ENCODE results near the gene MATN4. TPM values are rescaled to one million over a fixed set of nuclear protein-coding genes. Genes with fewer than 3 reads are reported as not detected.

Gene MATN4
- total and polyA plus RNA-seq, 2 donors (not counting 1 experiment from before 2014, with no cell fraction given), result not detected

GRCh38 chr20:45329497-45330319 is 21.6 kb upstream of the MATN4 start:
- no peak overlapping the region for H3K4me3 ChIP-seq (ENCODE audit: control extremely low read depth in 1 of 5, extremely low read depth in 1 of 5, insufficient read depth in 1 of 5, low read depth in 2 of 5, low read length in 4 of 5)
- ChIA-PET POLR2A (no interaction called here), CTCF (interaction anchor here (1.4 kb wide), 1 partner anchor 37 kb away, joined by 3 read pairs; no protein-coding TSS in a partner anchor)
- H3K27me3 ChIP-seq (replicated peaks in 1 of 4; ENCODE audit: control extremely low read depth in 1 of 4, control insufficient read depth in 3 of 4, insufficient read depth in 4 of 4, low read length in 3 of 4), result peaks cover 0 to 2% (median 0%) of the 10 kb centered on the region in 4 experiments
- 91% methylated on average over 3 of the region's 7 CpGs for WGBS (ENCODE audit: insufficient coverage)
- peaks cover 4 to 6% of the 10 kb centered on the region in 2 donors for H3K4me1 ChIP-seq (ENCODE audit: control insufficient read depth in 2 of 2, insufficient read depth in 2 of 2, low read length in 2 of 2)
- H3K36me3 ChIP-seq (replicated peaks in 1 of 2; ENCODE audit: control extremely low read depth in 1 of 2, control insufficient read depth in 1 of 2, extremely low read depth in 1 of 2, insufficient read depth in 2 of 2, low read length in 1 of 2), result no peaks in the 10 kb centered on the region
- no peak overlapping the region for H3K4me3 Mint-ChIP-seq
- ATAC-seq (ENCODE audit: low read depth) (no peak), DNase-seq (no peak)
- no peak overlapping the region for H3K27ac ChIP-seq (ENCODE audit: low read length in 2 of 2)
- intact Hi-C loops (cut with micrococcal nuclease), result no loop called here
- no peak overlapping the region for H2AFZ ChIP-seq (ENCODE audit: insufficient read depth, low read depth, low read length, poor library complexity, severe bottlenecking)
- H3K9ac ChIP-seq (ENCODE audit: low read length), result no peak overlapping the region
- no peaks in the 10 kb centered on the region for H3K9me3 Mint-ChIP-seq (ENCODE audit: insufficient read depth)
- H3K4me2 ChIP-seq (replicated peaks; ENCODE audit: low read depth, low read length, poor library complexity, severe bottlenecking), result no peak overlapping the region
- no peaks in the 10 kb centered on the region for H3K27me3 Mint-ChIP-seq
- no peaks in the 10 kb centered on the region for H3K9me3 ChIP-seq (ENCODE audit: control extremely low read depth in 1 of 3, control insufficient read depth in 2 of 3, insufficient read depth in 1 of 3, low read length in 2 of 3)
- TF ChIP-seq CTCF (IDR thresholded peaks at IDR 0.05) (no peak), EZH2 (IDR thresholded peaks at IDR 0.05; ENCODE audit: borderline replicate concordance, insufficient read depth, low read depth, low read length, poor library complexity, severe bottlenecking) (no peak)
- no peaks in the 10 kb centered on the region for H4K20me1 ChIP-seq (ENCODE audit: control insufficient read depth, insufficient read depth, low read length, poor library complexity, severe bottlenecking)
- peaks cover 10% of the 10 kb centered on the region for H3K4me1 Mint-ChIP-seq
- no peak overlapping the region for H3K27ac Mint-ChIP-seq
- H3K79me2 ChIP-seq (ENCODE audit: control insufficient read depth, insufficient read depth, low read length), result no peaks in the 10 kb centered on the region

DNA sequence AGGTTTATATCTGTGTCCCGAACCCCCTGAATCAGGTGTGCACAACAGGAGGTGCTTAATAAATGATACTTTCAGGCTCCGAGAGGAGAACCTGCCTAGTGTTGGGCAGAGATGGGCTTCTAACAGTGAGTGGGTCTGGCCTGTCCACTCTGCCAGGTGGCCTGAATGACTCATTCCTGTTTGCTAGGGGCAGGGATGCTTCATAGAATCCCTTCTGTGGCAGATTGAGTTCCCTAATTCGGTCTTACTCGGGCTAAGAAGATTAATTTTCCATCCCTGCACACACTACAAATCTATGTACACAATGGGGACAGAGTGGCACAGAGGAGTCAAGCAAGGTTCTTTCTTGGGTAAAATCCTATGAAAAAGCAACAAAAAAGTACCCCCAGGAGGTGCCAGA is 20.4 kb upstream of the MATN4 start:
- peaks cover 10% of the 10 kb centered on the region for H3K4me1 Mint-ChIP-seq
- H3K9me3 Mint-ChIP-seq (ENCODE audit: insufficient read depth), result no peaks in the 10 kb centered on the region
- WGBS (ENCODE audit: insufficient coverage), result 95% methylated on average over 4 of the region's 4 CpGs
- no peaks in the 10 kb centered on the region for H4K20me1 ChIP-seq (ENCODE audit: control insufficient read depth, insufficient read depth, low read length, poor library complexity, severe bottlenecking)
- H3K4me3 ChIP-seq (ENCODE audit: control extremely low read depth in 1 of 5, extremely low read depth in 1 of 5, insufficient read depth in 1 of 5, low read depth in 2 of 5, low read length in 4 of 5), result no peak overlapping the region
- ChIA-PET POLR2A (no interaction called here), CTCF (interaction anchor here (0.7 to 1.4 kb wide), 3 partner anchors 36 to 442 kb away, joined by 3 read pairs; no protein-coding TSS in a partner anchor)
- H3K36me3 ChIP-seq (replicated peaks in 1 of 2; ENCODE audit: control extremely low read depth in 1 of 2, control insufficient read depth in 1 of 2, extremely low read depth in 1 of 2, insufficient read depth in 2 of 2, low read length in 1 of 2), result no peaks in the 10 kb centered on the region
- no peaks in the 10 kb centered on the region for H3K27me3 Mint-ChIP-seq
- H3K9ac ChIP-seq (ENCODE audit: low read length), result no peak overlapping the region
- H3K4me2 ChIP-seq (replicated peaks; ENCODE audit: low read depth, low read length, poor library complexity, severe bottlenecking), result no peak overlapping the region
- no peak overlapping the region for H3K27ac Mint-ChIP-seq
- no peak overlapping the region for H3K27ac ChIP-seq (ENCODE audit: low read length in 2 of 2)
- H2AFZ ChIP-seq (ENCODE audit: insufficient read depth, low read depth, low read length, poor library complexity, severe bottlenecking), result no peak overlapping the region
- H3K4me3 Mint-ChIP-seq, result no peak overlapping the region
- H3K27me3 ChIP-seq (replicated peaks in 1 of 4; ENCODE audit: control extremely low read depth in 1 of 4, control insufficient read depth in 3 of 4, insufficient read depth in 4 of 4, low read length in 3 of 4), result peaks cover 0 to 2% (median 0%) of the 10 kb centered on the region in 4 experiments
- no peaks in the 10 kb centered on the region for H3K9me3 ChIP-seq (ENCODE audit: control extremely low read depth in 1 of 3, control insufficient read depth in 2 of 3, insufficient read depth in 1 of 3, low read length in 2 of 3)
- TF ChIP-seq CTCF (IDR thresholded peaks at IDR 0.05) (no peak), EZH2 (IDR thresholded peaks at IDR 0.05; ENCODE audit: borderline replicate concordance, insufficient read depth, low read depth, low read length, poor library complexity, severe bottlenecking) (no peak)
- peaks cover 4 to 6% of the 10 kb centered on the region in 2 donors for H3K4me1 ChIP-seq (ENCODE audit: control insufficient read depth in 2 of 2, insufficient read depth in 2 of 2, low read length in 2 of 2)
- intact Hi-C loops (cut with micrococcal nuclease), result no loop called here
- H3K79me2 ChIP-seq (ENCODE audit: control insufficient read depth, insufficient read depth, low read length), result no peaks in the 10 kb centered on the region
- ATAC-seq (ENCODE audit: low read depth) (no peak), DNase-seq (no peak)
